CD4-positive, alpha-beta T cell treated with Interleukin-2 at 100 ng/mL for 4 hours (primary cell): ENCODE results near the gene RNF128.

Source experiments
- DNase-seq: peaks from one replicate; pipeline ENCODE4 v3.0.0-alpha.2; 2020; ENCODE audit warnings: low spot score

The RNF128 gene

GRCh38 chrX:106726485-106727437 lies at the start of gene RNF128:
Gene RNF128, plus strand, starts transcription at chrX:106726701. Its CDS starts 213 bp downstream, at chrX:106726914.
- peak; percentile 0 for DNase-seq

GRCh38 chrX:106680716-106681115 lies 45.8 kb upstream of the RNF128 start:
- no peak for DNase-seq

- no peak for DNase-seq
Measured at GRCh38 chrX:106684207-106684606, 42.3 kb upstream of the RNF128 start.

GRCh38 chrX:106692425-106693065 lies 34.0 kb upstream of the RNF128 start:
- DNase-seq, result no peak

GRCh38 chrX:106696502-106696901 lies 30.0 kb upstream of the RNF128 start:
- DNase-seq, result no peak

GRCh38 chrX:106698693-106699092 lies 27.8 kb upstream of the RNF128 start:
- DNase-seq, result no peak

GRCh38 chrX:106702636-106703035 lies 23.9 kb upstream of the RNF128 start:
- DNase-seq, result no peak

- DNase-seq, result no peak
Measured at GRCh38 chrX:106706466-106706865, 20.0 kb upstream of the RNF128 start.

GRCh38 chrX:106707771-106708454 lies 18.6 kb upstream of the RNF128 start:
- no peak for DNase-seq

GRCh38 chrX:106710771-106711170 lies 15.7 kb upstream of the RNF128 start:
- no peak for DNase-seq

GRCh38 chrX:106711375-106711774 lies 15.1 kb upstream of the RNF128 start:
- no peak for DNase-seq

GRCh38 chrX:106716004-106716403 lies 10.5 kb upstream of the RNF128 start:
- DNase-seq, result no peak

GRCh38 chrX:106716463-106716862 lies 10.0 kb upstream of the RNF128 start:
- no peak for DNase-seq

GRCh38 chrX:106718709-106719108 lies 7.8 kb upstream of the RNF128 start:
- no peak for DNase-seq

- no peak for DNase-seq
Measured at GRCh38 chrX:106725931-106726330, 570 bp upstream of the RNF128 start.

- no peak for DNase-seq
Measured at GRCh38 chrX:106728337-106728736, 1.8 kb downstream of the RNF128 start.

- no peak for DNase-seq
Measured at GRCh38 chrX:106730401-106730800, 3.9 kb downstream of the RNF128 start.

GRCh38 chrX:106731590-106731989 lies 5.1 kb downstream of the RNF128 start:
- no peak for DNase-seq

- no peak for DNase-seq
Measured at GRCh38 chrX:106734827-106735226, 8.3 kb downstream of the RNF128 start.

- DNase-seq, result no peak
Measured at GRCh38 chrX:106740193-106740780, 13.8 kb downstream of the RNF128 start.

GRCh38 chrX:106742193-106742592 lies 15.7 kb downstream of the RNF128 start:
- DNase-seq, result no peak

GRCh38 chrX:106742805-106743204 lies 16.3 kb downstream of the RNF128 start:
- no peak for DNase-seq
